ENCODE measurements around the gene NCBP1.
A peak's percentile ranks its signal among the peaks of the same experiment; 100 is the strongest.
"Not testable (repeated sequence)": the region's sequence is repeated elsewhere in the genome, so short reads cannot be mapped to it uniquely, and the experiment has no call there.

The NCBP1 gene

GRCh38 chr9:97675655-97676054, 42.0 kb downstream of the NCBP1 start:
- no peak for DNase-seq

- DNase-seq, result peak; percentile 26
These were observed 48.6 kb downstream of the NCBP1 start for GRCh38 chr9:97682242-97682641.

GRCh38 chr9:97688654-97689053, 55.0 kb downstream of the NCBP1 start:
- DNase-seq, result no peak

- no peak for DNase-seq
These were observed 56.0 kb downstream of the NCBP1 start for GRCh38 chr9:97689401-97690180.

- DNase-seq, result no peak
These were observed 61.1 kb downstream of the NCBP1 start for GRCh38 chr9:97694769-97695168.

GRCh38 chr9:97695390-97695789, 61.8 kb downstream of the NCBP1 start:
- DNase-seq, result no peak

GRCh38 chr9:97695995-97696802, 62.6 kb downstream of the NCBP1 start:
- no peak for DNase-seq

GRCh38 chr9:97696803-97697601, 63.4 kb downstream of the NCBP1 start, which contains the start of gene XPA:
Gene XPA, minus strand, starts transcription at chr9:97697340. Its CDS starts 48 bp downstream, at chr9:97697292.
- DNase-seq, result peak; percentile 85

- DNase-seq, result no peak
These were observed 64.2 kb downstream of the NCBP1 start for GRCh38 chr9:97697837-97698236.

- DNase-seq, result no peak
These were observed 65.2 kb downstream of the NCBP1 start for GRCh38 chr9:97698865-97699264.

- DNase-seq, result not testable (repeated sequence)
These were observed 65.7 kb downstream of the NCBP1 start for GRCh38 chr9:97699281-97699680.

- not testable (repeated sequence) for DNase-seq
These were observed 66.2 kb downstream of the NCBP1 start for GRCh38 chr9:97699824-97700223.

- DNase-seq, result peak; percentile 54
These were observed 70.1 kb downstream of the NCBP1 start for GRCh38 chr9:97703437-97704344.

GRCh38 chr9:97704345-97704677, 70.7 kb downstream of the NCBP1 start:
- no peak for DNase-seq

GRCh38 chr9:97704851-97705250, 71.2 kb downstream of the NCBP1 start:
- no peak for DNase-seq

- no peak for DNase-seq
These were observed 71.8 kb downstream of the NCBP1 start for GRCh38 chr9:97705354-97705950.

- DNase-seq, result no peak
These were observed 72.6 kb downstream of the NCBP1 start for GRCh38 chr9:97706246-97706645.

GRCh38 chr9:97710356-97711222, 77.0 kb downstream of the NCBP1 start:
- peak; percentile 47 for DNase-seq

- no peak for DNase-seq
These were observed 77.6 kb downstream of the NCBP1 start for GRCh38 chr9:97711223-97711626.

- no peak for DNase-seq
These were observed 80.8 kb downstream of the NCBP1 start for GRCh38 chr9:97714435-97714834.

- no peak for DNase-seq
These were observed 84.2 kb downstream of the NCBP1 start for GRCh38 chr9:97717866-97718265.

Data from NCI-H2227 treated with DMSO at 0.1 percent for 48 hours (cell line).